ENCODE measurements around the gene DACH1.
"Not testable (repeated sequence)": the region's sequence is repeated elsewhere in the genome, so short reads cannot be mapped to it uniquely, and the experiment has no call there.

Gene DACH1

DNA sequence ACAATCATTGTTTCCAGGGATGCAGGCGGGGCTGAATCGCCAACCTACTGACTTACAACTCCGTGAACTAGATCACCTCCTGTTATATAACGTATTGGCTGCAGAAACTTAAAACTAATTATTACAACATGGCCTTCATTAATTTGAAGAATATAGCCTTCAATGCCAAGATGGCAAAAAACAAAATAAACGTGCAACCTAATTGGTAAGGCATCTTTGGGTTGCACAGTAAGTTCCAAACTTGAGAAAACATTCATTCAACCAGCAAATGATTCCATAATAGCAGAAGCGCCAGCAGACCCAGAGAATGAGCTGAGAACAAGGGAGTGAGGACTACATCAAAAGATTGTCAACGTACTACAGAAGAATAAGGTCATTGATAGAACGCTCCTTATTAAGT, 39.8 kb downstream of the DACH1 start:
- DNase-seq = no peak

DNA sequence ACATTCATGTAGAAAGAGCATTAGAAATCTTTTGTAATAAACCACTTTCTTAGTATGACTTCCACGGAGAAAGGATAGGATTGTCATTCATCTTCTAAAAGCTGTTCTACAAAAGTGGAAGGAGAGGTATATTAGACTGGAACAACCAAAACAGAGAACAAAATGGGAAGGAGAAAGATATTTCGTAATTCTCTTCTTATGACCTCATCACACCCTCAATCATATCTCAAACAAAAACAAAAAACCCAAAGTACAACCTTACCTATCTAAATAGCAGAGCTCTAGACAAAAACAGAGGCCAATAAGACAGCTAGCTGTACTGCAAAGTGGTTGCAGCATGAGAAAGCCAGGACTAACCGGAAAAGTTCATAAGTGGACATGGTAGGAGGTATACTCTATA, 46.3 kb downstream of the DACH1 start:
- DNase-seq = no peak

DNA sequence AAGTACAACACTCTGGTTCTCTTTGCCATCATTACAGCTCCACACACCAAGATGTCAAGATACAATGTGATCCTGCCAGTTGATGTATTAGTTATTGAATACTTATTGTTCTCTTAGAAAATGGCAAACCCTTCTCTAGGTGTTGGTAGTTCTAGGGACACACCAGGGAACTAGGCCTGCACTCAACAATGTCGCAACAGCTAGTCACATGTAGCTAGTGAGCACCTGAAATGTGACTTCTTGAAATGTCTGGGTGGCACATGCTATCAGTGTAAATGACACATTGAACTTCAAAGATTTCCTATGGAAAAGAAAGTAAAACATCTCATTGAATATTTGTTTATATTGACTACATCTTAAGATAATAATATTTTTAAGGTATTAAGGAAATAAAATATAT, 49.7 kb downstream of the DACH1 start:
- no peak for DNase-seq

DNA sequence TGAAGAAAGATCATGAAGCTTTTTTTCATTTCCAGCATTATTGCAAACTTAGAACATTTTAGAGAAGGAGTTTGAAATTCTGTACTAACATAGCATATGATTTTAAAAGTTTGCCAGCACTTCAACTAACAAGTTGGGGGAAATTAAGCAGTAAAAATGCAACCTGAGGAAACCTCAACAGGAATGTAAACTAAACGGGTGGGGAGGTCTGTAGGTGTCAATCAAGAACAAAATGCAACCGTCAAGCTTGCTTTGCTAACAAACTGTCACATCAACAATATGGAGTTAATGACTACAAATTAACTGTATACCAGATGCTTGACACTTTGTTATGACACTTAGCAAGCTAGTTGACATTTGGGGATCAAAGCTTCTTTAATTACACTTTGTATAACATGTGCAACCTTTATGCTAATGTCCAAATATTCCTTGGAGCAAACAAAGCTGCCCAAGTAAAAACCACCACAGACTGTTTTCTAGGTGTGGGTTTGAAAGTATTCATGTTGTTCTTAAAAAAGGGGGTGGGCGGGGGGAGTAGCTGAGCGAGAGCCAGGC, 52.1 kb downstream of the DACH1 start:
- no peak for DNase-seq

DNA sequence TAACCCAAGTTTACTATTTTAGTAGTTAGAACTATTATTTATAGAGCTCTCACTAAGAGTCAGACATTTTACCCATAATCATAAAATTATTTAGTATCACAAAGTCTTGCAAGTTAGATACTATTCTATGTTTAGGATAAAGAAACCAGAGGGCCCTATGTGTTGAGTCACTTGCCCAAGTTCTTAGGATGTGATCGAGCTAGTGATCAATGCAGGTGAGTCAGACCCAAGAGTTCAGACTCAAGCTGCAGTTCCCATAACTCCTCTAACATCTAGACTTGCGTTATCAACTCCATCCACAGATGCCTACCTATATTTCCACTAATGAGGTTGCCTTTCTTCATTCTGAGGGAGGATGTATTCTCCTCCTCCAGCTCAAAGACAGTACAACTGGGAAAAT, 53.8 kb downstream of the DACH1 start:
- no peak for DNase-seq

DNA sequence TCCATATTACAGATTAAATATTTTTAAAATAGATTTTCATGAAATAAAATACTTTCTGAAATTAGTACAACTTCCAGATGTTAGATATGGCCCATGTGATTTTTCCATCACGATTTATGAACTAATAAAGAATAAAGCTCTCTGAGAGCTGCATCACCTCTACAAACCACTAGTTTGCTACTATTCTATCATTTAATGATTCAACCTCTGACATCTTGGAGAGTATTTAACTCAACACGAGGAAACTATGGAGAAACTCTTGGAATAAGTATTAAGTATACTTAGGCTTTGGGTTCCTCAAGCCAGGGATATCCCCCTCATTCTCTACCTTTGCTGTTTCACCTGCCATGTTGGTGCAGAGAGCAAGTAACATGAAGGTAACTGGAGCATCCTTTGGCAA, 55.7 kb downstream of the DACH1 start:
- DNase-seq = no peak

DNA sequence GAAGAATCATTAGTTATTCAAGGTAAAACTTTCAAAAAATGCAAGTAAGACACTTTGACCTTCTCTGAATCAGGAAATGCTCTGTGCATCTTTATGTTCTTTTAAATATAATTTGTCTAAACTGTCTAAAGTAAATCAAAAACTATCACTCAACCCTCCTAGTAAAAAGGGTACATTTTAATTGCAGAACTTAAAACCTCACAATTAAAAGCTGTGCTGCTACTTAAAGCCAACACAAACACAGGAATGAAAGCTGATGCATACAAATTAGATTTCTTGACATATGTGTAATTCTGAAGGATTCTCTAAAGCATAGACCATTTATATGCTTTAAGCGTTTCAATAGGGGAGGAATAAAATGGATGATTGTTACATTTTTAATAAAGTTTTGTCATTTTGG, 58.3 kb downstream of the DACH1 start:
- no peak for DNase-seq

DNA sequence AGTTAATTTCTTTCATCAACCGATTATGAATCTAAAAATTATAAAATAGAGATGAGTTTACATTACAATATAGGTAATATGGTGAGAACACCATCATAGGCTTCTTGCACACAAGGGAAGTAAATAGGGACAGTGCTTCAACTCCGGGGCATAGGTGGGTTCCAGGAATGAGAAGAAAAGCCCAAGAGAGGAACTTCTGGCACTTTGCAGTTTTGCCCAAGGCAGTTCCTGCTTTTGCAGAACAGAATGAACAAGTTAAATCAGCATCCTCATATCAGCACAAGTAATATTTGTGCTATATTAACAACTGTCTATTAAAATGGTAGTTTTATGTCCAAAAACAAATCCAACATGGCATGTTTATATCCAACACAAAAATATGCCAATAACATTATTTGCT, 60.1 kb downstream of the DACH1 start:
- DNase-seq = no peak

DNA sequence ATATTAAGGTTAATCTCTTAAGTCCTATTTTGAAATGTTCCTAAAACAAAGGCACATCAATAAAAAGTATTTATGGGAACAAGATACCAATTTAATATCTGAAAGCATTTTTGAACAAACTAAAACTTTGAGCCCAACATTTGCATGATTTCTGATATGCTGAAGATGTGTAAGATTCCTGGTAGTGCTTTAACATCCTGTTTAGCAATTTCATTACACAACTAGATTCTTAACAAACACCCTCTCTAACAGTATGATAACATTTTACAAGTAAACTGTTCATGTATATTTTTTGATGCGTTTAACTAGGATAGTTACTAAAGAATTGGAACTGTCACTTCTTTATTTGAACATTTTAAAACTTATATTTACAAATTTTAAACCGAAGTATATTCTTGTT, 63.9 kb downstream of the DACH1 start:
- DNase-seq = no peak

DNA sequence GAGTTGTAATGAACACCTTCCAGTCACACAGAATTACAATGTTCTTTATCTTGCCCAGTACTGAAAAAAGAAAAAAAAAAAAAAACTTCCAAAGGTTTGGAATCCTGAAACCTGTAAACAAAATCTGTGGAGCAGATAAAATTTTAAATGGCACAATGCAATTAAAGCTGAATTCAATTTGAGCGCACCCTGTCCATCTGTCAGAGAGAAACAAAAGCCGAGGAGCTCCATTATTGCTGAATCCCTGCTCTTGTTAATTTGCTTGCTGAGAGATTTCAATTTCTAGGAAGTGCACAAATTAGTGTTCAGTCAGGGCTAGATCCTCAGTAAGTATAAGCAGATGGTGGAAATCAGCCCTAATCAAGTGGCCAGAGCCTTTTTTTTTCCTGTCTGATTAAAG, 65.2 kb downstream of the DACH1 start:
- DNase-seq = no peak

DNA sequence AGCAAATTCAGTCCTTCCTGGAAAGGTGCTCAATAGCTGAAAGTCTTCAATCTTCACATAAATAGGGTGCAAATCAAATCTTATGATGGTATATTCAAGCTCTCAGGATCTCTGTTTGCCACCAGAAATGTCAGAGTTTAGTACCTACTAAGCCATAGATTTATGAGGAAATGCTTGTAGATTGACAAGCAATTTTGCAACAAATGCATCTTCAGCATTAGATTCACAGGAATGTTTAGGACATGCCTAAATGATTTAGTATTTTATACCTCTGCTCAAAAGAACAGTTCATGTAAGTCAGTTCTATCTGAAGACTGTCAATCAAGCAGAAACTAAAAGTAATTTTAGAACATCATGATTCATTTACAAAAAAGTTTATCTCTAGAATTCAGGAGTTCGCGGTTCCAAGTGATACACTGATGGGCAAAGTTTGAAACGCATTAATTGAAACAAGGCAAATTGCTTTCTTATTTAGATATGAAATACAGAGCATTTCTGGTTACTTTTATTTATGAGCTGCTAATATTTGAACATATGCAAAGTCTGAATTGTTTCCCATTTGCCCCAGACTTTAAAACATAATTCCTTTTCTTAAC, 65.7 kb downstream of the DACH1 start:
- no peak for DNase-seq

DNA sequence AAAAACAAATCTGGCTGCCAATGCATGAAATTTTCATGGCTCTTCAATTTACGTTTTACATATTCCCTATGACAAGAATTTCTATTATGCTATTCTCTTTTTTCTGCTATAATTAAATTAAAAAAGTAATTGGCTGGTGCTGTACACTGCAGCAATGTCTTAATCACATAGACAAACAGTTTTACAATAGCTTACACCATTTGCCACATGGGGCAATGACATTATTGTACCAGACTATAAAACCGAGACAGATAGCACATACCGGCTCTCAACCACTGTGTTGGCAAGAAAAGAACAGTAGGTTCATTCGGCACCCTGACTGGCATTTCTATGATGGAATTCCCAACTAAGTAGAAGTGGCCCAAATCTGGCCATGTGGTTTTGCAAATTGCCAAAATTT, 67.7 kb downstream of the DACH1 start:
- no peak for DNase-seq

DNA sequence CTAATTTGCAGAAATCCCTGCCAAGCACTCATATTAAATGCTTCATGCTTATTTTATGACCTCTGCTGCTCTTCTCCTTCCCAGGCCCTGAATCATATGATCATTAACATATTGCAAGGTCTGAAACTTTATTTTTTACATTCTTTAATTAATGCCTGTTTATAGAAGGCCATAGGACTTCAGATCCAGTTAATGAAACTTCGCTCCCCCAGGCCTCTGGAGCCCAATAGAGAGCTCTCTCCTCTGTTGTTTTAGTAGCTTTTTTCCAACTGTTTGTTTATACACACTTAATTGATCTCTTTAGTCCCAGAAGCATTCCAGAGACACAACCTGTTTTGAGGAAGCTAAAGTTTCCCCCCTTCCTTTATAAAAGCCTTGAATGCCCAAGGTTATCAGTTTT, 68.3 kb downstream of the DACH1 start:
- DNase-seq = no peak

DNA sequence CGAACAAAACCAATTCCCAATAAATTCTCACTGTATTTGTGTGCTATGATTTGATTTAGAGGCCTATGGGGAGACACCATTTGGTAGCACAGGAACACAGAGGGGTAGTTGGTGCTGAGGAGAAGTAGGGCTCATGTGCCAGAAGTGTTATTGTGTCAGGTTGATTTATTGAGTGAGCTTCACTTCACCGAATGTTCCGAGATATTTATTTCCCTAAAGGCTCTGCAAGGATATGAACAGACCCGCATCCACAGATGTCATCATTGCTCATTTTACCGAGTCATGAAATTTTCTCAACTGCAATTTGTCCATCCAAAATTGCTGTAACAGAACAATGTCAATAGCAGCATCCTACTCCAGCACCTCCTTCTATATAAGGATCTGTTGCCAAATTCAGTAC, 69.5 kb downstream of the DACH1 start:
- DNase-seq = no peak

DNA sequence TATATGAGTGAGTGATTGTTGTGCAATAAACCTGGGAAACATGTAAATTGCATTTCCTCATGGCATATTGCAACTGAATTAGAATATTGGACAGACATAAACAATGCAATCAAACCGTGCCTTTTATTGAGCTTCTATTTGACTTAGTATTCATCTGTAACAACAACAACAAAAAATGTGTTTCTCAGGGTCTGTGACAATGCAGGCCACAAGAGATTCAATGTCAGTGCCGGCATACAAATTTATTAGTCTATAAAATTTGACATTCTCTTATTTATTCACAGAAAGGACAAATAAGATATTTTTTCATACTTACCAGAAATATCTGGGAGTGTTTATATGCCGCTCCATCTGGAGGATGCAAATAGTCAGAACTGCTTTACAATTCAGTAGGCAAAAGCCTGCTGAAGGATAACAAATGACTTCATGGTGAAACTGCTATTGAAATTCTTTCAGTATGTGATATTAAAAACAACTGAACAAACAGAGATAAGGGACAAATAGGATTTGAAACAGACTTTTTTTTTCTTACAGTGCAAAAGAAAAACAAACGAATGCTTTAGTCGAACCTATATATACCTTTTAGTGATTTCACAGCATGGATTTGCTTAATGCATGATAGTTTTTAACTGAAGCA, 77.2 kb downstream of the DACH1 start:
- no peak for DNase-seq

DNA sequence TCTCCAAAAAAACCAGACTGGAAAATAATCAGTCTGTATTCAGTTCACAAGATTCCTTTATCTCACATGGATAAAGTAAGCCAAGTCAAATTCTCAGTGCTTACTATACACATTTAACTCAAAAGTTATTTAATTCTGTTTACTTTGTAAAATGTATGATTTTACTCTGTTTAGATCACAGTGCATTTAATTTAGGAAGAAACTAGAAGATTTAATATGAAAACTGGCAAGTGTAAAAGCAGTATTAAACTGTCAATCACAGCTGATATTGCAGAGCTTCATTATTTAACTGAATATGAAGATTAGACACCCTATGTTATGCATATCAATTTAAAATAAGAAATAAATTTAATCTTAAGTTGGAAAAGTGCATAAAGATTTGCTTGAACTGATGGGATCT, 78.0 kb downstream of the DACH1 start:
- no peak for DNase-seq

DNA sequence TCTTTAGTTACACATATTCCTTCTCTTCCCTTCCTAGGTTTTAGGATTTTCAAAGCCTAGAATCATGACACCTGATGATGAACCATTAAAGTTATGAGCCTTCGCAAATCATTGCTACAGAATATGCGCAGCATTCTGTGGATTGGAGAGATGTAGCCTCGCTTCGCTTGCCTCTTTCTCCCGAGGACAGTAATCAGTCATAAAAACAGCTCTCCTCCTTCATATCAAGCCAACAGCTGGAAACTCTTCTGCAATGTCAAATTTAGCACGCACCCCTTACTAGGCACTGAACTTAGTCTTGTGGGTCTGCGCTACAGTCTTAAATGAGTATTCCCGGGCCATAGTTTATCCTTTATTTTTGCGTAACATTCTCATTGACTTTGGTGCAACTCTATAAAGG, 79.6 kb downstream of the DACH1 start:
- DNase-seq = no peak

DNA sequence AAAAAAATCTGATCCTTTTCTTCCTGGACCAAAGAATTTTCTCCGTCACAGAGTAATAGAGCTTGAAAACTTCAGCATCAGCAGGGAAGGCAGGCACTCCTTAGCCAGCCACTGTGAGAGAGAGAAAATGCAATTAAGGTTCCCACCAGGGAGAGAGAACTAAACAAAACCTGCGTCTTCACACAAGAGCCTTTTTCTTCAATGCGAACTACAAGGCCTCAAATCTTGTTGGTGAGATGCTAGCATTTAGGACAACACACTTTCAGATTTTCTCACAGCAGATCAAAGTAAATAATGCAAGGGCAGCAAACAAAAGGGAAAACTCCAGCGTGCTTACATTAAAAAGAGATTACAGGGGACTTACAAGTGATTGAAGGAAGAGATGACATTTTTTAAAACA, 80.1 kb downstream of the DACH1 start:
- no peak for DNase-seq

DNA sequence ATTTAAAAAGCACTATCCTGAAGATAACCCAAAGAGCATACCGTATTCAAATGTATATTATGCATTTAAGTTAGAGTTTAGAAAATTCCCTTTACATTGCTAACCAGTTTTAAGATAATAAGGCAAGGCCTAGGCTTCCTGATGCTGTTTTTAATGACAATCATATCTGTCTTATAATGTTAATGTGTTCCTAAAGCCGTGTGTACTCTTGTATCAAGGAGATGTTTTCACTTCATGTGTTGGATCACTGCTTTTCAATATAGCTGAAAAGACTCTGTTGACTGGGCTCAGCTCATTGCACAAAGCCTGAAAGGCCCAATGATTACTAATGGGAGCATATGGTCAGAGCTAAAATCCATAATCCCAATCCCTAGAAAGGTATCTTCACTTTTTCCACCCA, 81.6 kb downstream of the DACH1 start:
- DNase-seq = no peak

DNA sequence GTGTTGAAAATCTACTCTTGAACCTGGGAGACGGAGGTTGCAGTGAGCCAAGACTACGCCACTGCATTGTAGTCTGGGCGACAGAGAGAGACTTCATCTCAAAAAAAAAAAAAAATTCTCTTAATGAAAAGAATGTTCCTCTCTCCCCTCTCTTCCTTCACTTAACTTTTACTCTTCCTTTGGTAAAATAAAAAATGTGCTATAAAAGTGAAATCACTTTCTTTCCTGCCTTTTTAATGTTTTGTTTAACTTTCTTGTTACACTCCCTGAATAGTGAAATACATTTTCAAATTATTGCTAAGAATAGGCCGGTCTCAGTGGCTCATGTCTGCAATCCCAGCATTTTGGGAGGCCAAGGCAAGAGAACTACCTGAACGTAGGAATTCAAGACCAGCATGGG, 86.5 kb downstream of the DACH1 start:
- DNase-seq = no peak

DNA sequence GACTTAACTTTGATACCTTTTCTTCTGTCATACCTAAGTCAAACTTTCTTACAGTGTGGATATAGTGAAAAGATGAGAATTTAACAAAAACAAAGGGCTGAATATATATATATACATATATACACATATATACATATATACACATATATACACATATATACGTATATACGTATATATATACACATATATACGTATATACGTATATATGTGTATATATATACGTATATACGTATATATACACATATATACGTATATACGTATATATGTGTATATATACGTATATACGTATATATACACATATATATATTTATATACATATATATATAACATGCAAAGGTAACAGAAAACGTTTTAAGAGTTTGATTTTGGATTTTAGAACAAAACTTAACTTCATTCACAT, 88.0 kb downstream of the DACH1 start:
- DNase-seq = not testable (repeated sequence)

DNA sequence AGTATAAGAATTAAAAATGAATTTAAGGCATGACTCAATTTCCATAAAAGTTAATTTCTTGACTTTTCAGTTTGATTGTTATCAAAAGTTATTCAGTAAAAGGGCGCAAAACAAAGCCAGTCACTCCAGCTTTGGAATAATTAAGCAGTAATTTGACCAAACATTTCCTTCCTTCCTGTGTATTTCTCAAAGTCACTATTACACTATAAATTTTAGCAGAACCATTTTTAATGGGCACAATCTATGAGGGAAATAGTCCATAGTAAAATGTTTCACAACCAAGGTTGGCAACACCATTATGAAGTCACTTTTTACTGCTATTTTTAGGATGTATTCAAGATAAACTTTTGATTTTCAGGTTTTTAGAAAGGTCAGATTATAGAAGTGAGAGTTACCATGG, 91.0 kb downstream of the DACH1 start:
- DNase-seq = no peak

DNA sequence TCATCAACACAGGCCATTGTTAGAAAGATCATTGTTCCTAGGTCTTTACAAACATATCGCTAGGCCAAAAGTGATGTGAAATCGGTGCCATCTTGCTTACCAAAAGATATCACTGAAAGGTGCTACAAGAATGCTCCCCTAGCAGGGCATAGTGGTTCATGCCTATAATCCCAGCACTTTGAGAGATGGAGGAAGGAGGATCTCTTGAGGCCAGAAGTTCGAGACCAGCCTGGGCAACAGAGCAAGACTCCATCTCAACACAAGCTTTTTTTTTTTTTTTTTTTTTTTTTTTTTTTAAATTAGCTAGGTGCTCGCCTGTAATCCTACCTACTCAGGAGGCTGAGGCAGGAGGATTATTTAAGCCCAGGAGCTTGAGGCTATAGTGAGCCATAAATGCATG, 92.1 kb downstream of the DACH1 start:
- no peak for DNase-seq

DNA sequence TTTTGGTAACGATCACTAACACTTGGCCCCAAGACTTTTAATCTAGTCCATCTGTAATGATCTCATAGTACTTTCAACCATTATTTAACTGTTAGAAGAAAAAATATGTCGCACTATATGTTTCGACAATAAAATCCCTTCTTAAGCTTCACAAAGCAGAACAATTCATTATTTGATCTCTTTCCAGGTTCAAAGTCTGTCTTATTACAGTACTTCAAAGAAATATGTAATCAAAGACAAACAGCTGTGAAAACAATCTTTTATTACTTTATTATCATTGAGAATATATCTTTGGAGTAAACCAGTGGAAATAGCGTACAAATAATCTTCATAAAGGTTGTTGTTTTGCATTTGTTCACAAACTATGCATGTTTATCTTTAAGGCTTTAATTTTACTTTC, 93.5 kb downstream of the DACH1 start:
- DNase-seq = no peak

DNA sequence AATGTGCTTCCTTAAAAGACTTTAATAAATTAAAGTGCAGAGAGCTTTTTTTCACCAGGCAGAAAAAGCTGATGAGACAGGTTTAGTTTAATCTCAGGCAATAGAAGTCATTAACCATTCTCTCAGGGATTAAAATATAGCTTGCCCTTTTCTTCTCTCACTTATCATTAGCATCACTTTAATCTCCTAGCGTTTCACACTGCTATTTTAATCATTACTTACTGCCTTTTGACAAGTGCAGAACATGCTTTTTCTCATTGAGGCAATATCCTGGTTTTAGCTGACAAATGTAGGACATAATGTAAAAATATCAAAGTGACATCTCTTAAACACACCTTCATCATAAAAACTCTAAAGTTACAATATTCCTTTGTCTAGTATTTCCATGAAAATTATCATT, 94.6 kb downstream of the DACH1 start:
- no peak for DNase-seq

Data from GOT3 (cell line).